GM12801 (cell line): ENCODE measurements around the gene SEL1L.

Experiments
- TF ChIP-seq, protein P1 (sequence below): IDR thresholded peaks from one replicate; pipeline ENCODE4 v1.5.1; 2011; ENCODE audit warnings: control low read depth; ENCODE audit not compliant: insufficient read length; ENCODE audit errors: extremely low read depth

The SEL1L gene

DNA sequence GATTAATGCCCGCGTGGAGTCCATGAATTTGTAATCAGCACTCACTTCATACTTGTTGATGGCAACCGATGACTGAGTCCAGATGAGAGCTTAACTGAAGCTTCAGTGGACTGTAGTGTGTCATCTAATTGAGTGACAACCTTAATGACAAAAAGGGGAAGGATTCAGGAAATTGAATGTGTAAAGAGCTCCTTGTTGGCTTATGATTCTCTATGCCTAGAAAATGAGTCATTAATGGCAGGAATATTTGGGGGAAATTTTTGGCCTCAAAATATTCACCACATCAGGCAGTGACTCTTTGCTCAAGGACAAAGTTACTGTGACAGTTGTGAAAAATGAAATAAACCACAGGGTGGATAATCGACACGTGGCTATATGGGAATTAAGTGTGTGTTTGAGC is 78.3 kb downstream of the SEL1L start:
- TF ChIP-seq, protein P1, sequence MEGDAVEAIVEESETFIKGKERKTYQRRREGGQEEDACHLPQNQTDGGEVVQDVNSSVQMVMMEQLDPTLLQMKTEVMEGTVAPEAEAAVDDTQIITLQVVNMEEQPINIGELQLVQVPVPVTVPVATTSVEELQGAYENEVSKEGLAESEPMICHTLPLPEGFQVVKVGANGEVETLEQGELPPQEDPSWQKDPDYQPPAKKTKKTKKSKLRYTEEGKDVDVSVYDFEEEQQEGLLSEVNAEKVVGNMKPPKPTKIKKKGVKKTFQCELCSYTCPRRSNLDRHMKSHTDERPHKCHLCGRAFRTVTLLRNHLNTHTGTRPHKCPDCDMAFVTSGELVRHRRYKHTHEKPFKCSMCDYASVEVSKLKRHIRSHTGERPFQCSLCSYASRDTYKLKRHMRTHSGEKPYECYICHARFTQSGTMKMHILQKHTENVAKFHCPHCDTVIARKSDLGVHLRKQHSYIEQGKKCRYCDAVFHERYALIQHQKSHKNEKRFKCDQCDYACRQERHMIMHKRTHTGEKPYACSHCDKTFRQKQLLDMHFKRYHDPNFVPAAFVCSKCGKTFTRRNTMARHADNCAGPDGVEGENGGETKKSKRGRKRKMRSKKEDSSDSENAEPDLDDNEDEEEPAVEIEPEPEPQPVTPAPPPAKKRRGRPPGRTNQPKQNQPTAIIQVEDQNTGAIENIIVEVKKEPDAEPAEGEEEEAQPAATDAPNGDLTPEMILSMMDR, result no peak

DNA sequence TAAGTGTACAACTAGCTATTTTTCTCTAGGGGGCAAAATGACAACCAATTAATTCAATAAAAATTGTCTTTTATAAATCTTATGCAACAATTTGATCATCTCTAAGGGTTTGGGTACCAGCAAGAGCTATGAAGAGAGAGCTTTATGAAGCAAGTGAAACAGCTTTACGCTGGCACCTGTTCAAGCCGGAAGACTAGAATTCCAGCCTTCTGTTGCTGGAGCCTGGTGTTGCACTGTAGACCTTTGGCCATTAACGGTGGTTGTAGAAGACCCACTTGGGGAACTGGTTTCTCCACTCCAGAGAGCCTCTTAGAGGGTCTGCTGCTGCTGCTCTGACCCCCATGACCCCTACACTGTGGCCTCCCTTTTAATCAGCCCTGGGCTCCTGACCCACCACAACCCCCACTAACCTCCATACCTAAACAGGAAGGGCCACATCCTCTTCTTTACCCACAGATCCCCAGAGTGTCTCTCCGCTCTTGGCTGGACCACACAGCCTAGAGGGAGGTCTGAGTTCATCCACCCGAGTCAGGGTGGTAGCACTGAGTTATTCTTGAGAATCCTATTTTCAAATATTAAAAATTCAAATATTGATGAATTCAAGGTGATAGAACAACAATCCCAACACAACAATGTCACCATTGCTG is 79.0 kb downstream of the SEL1L start:
- TF ChIP-seq, protein P1, result no peak

DNA sequence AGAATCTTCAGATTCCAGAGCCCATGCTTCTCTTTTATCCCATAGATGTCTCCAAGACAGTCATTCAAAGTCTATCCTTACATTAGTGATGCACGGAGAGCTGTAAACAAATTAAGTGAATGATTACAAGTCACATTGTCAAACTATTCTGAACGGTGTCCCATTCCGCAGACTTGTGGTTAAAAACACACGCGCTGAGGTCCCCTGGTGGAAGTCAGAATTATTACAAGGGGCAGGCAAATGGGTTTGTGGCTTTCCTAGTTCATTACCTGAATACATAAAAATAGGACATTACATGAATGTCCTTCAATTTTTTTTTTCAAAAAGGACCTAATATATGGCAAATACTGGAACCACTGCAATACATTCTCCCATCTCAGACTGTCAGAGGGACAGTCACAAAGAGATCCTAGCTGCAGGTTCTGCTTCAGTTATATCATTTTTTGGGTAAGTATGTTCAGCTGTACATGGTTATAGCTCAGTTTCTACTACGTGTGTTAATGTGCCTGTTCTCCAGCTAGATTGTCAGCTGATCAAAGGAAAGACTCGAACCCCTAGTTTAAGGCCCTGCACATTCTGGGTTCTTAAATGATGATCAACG is 80.4 kb downstream of the SEL1L start:
- TF ChIP-seq, protein P1, result no peak

DNA sequence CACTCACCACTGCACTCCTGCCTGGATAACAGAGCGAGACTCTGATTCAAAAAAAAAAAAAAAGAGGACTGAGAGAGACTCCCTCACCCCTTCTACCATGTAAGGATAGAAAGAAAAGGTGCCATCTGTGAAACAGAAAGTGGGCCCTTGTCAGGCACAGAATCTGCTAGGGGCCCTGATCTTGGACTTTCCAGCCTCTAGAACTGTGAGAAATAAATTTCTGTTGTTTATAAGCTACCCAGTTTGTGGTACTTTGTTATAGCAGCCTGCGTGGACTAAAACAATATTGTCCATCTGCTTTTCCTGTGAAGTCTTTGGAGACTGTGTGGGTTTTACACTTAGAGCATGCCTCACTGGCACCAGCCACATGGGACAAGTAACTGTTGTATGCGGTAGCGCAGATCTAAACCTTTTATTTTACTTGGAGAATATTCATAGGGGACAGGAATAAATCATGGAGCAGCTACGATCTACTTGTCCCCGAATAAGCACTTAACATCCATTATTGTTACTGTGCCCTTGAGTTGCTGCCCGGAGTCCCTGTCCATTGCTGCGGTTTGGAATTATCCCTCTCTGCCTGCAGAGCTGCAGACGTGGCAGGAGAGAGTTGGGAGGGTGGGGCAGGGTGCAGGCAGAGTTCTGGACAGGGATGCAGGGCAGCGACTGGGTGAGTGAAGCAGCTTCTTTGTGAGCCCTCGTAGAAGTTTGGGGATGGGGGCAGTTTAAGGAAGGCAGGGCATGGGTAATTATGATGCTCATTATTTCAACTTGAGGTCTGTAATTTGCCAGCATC is 81.1 kb downstream of the SEL1L start:
- TF ChIP-seq, protein P1, result no peak

DNA sequence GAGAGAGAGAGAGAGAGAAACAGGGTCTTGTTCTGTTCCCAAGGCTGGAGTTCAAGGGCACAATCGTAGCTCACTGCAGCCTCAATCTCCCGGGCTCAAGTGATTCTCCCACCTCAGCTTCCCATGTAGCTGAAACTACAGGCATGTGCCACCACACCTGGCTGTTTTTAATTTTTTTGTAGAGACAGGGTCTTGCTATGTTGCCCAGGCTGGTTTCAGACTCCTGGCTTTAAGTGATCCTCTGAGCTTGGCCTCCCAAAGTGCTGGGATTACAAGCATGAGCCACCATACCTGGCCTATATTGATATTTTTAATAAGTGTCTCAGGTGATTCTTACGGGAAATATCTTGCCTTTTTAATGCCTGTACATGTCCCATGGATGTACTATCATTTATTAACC is 82.7 kb downstream of the SEL1L start:
- TF ChIP-seq, protein P1, result no peak

DNA sequence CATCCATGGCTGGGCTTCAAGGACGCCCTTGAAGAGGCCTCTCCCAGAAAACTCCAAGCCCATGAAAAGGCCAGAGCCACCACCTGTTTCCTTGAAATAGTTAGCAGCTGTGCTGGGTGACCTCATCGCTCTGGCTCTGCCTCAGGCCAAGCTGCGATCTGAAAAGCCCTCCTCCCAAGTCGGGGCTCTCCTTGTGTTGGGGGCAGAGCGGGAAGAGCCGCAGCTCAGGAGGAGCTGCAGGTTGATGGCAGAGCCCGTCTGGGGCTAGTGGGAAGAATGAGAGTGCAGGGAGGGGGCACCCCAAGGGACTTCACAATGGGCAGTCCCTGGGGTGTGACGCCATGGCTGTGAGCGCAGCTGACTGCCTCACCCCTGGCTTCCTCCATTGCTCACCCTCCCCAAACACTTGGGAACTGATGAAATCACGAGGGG is 83.5 kb downstream of the SEL1L start:
- TF ChIP-seq, protein P1, result no peak

DNA sequence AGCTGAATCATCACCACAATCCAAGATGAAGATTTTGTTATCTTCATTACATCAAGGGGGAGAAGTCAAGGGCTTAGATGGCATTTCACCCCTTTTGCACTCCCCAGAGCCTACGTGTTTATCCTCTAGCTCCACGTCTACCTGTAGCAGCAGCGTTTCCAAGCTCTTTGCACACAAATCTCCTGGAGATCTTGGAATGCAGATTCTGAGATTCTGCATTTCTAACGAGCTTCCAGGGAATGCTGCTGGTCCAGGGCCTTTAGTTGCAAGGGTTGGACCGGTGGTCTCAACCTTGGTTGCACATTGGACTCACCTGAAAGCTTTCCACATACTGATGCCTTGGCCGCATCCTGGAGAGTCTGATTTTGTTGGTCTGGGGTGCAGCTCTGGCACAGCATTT is 84.1 kb downstream of the SEL1L start:
- TF ChIP-seq, protein P1, result no peak
